H1 (cell line): Measurements from ENCODE around the gene PTGDS. TPM values are rescaled to one million over a fixed set of nuclear protein-coding genes. Genes with fewer than 3 reads are reported as not detected.

ENCODE experiments used
- CREB1 ChIP-seq: IDR thresholded peaks from 2 replicates; pipeline ENCODE4 v1.6.1; 2012; ENCODE audit warnings: inconsistent platforms
- TCF12 ChIP-seq: IDR thresholded peaks from 2 replicates; pipeline ENCODE4 v1.6.1; 2011; ENCODE audit warnings: low read depth, mild to moderate bottlenecking, low read length
- polyA plus RNA-seq, 7 experiments: library from polyadenylated mRNA; depleted of rRNA in 3 of 7; stranded (reverse) in 5 of 7; unstranded in 2 of 7; fragments of >200 nt in 5 of 7; fragments of 200-250 nt in 2 of 7; gene quantifications; 1 replicate in 5 of 7; 2 replicates in 1 of 7; 4 replicates in 1 of 7; pipeline versions ENCODE4 v1.2.1 to v1.2.3, GENCODE V29; 2011 to 2013; ENCODE audit warnings: missing spikeins in 2 of 7, mixed read lengths in 2 of 7
- total RNA-seq: library from RNA; stranded (reverse); fragmentation: NEBNext Ultra II Directional; extraction: Animal tissue kit (Norgen Biotek cat#: 25700); gene quantifications from 2 replicates; pipeline ENCODE4 v1.2.1, GENCODE V29; 2021

The PTGDS gene
- total and polyA plus RNA-seq, 2 of the 8 experiments (the other 6 are each of a cell fraction or from before 2014, with no cell fraction given) = 1.7 to 2.3 TPM

- TF ChIP-seq TCF12 = no peak
- no peak for TF ChIP-seq CREB1
These were observed 43.7 kb downstream of the PTGDS start (continued) for GRCh38 chr9:137020771-137021567.
